COR-L47 (cell line): ENCODE results near the gene IGFBP4.

ENCODE experiments used
- DNase-seq: peaks from one replicate; lab custom pipeline; 2025; lab: John Stamatoyannopoulos, UW

Gene IGFBP4

GRCh38 chr17:40432864-40433528 lies 10.3 kb upstream of the IGFBP4 start:
- DNase-seq = no peak

- no peak for DNase-seq
These were observed 9.5 kb upstream of the IGFBP4 start for GRCh38 chr17:40433551-40434415.

- DNase-seq = no peak
These were observed 6.6 kb upstream of the IGFBP4 start for GRCh38 chr17:40436636-40437035.

GRCh38 chr17:40437095-40437732 lies 6.0 kb upstream of the IGFBP4 start:
- no peak for DNase-seq

- DNase-seq = no peak
These were observed 3.1 kb upstream of the IGFBP4 start for GRCh38 chr17:40440166-40440565.

GRCh38 chr17:40442392-40443195 lies 656 bp upstream of the IGFBP4 start:
- no peak for DNase-seq

- no peak for DNase-seq
These were observed 994 bp downstream of the IGFBP4 start for GRCh38 chr17:40443988-40444899.

- DNase-seq = no peak
These were observed 2.7 kb downstream of the IGFBP4 start for GRCh38 chr17:40445751-40446468.

GRCh38 chr17:40447148-40447644 lies 3.9 kb downstream of the IGFBP4 start:
- DNase-seq = no peak

GRCh38 chr17:40447806-40448205 lies 4.6 kb downstream of the IGFBP4 start:
- DNase-seq = no peak

GRCh38 chr17:40448213-40448638 lies 5.0 kb downstream of the IGFBP4 start:
- no peak for DNase-seq

GRCh38 chr17:40448639-40449261 lies 5.5 kb downstream of the IGFBP4 start:
- DNase-seq = no peak

GRCh38 chr17:40450175-40450574 lies 6.9 kb downstream of the IGFBP4 start:
- DNase-seq = no peak

GRCh38 chr17:40451420-40451819 lies 8.2 kb downstream of the IGFBP4 start:
- DNase-seq = no peak

GRCh38 chr17:40452216-40452787 lies 9.1 kb downstream of the IGFBP4 start:
- DNase-seq = no peak

- no peak for DNase-seq
These were observed 9.7 kb downstream of the IGFBP4 start for GRCh38 chr17:40452921-40453378.

- DNase-seq = no peak
These were observed 10.8 kb downstream of the IGFBP4 start for GRCh38 chr17:40453881-40454612.

GRCh38 chr17:40454613-40454995 lies 11.4 kb downstream of the IGFBP4 start:
- no peak for DNase-seq
